HG03060 (cell line): ENCODE measurements around the gene AP1S3.
A peak's percentile ranks its signal among the peaks of the same experiment; 100 is the strongest.
"Not testable (repeated sequence)": the region's sequence is repeated elsewhere in the genome, so short reads cannot be mapped to it uniquely, and the experiment has no call there.

Source experiments
- ATAC-seq: cut with Tn5 transposase; IDR thresholded peaks from one replicate; pipeline ENCODE4 v1.9.1; 2021; ENCODE audit warnings: low read depth, moderate number of reproducible peaks; ENCODE audit not compliant: unreplicated experiment

Gene AP1S3

DNA sequence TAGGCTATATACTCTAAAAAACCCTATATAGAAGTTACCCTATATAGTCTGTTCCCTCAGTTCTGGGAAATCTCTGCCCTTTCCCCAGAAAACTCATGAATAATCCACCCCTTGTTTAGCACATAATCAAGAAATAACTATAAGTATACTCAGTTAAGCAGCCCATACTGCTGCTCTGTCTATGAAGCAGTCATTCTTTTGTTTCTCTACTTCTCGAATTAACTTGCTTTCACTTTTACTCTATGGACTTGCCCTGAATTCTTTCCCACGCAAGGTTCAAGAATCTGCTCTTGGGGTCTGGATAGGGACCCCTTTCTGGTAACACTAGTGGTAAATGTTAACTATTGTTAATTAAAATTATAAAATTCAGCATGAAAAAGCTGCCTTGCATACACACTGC, 17.4 kb upstream of the AP1S3 start:
- no peak for ATAC-seq

DNA sequence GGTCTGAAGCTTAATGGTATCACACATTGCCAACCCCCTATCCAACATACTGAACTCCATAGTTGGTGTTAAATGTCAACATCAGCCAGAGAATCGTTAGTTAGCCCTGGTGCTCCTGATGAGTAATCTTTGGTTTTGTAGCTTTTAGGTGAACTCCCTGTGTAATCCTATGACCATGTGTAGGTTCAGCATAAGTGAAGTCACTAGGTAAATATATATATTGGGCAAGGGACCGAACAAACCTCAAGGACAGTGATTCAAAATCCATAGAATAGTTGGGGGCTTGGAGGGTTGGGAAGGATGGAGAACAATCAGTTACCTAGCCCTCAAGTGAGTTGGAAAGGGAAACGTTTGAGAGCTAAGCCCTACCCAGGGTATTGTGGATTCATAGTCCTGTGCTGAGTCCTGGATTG, 16.0 kb upstream of the AP1S3 start:
- ATAC-seq = no peak

DNA sequence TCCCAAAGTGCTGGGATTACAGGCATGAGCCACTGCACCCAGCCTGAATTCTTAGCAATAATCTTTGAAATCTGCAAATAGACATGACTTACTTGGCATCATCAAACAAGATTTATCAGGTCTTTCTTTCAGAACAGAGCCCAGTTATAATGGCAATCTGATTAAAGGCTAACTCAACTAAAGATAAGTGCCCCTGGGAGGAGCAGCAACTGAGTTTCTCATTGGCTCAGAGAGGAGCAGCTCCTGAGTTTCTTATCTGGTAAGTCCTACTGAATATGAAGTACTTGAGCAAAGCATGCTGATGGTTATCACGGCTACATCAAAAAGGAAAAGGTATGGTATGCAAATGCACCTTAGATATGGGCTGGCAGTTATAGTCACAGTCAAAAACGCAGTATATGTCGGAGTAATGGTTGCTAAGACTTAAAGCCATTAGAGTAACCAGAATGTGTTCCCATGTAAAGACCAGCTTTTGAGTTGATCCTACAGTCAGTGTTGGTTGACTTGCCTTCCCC, 15.0 kb upstream of the AP1S3 start:
- ATAC-seq = no peak

DNA sequence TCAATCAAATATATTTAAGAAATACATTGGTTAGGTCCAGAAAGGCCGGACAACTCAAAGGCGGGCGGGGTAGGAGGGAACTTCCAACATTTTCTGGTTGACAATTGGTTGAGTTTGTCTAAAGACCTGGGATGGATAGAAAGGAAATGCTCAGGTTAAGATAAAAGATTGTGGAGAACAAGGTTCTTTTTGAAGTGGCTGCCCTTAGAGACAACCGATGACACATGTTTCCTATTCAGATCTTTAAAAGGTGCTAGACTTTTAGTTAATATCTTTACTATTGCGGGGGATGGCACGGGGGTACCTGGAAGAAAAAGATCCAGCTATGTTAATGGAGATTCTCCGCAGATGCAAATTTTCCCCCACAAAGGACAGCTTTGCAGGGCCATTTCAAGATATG, 10.0 kb upstream of the AP1S3 start:
- ATAC-seq = no peak

DNA sequence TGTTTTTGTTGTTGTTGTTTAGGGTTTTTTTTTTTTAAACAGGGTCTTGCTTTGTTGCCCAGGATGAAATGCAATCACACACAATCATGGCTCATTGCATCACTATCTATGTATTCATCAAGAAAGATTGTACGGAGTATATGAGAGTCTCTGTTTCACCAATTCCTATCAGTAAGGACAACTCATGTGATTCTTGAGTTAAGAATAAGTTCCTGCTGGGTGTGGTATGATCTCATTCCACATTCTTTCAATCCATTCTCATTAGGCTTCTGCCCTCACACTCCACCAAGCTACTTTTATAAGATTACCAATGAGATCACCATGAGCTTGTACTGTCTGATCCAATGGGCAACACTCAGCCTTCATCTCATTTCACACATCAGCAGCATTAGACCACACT, 9.1 kb upstream of the AP1S3 start:
- no peak for ATAC-seq

DNA sequence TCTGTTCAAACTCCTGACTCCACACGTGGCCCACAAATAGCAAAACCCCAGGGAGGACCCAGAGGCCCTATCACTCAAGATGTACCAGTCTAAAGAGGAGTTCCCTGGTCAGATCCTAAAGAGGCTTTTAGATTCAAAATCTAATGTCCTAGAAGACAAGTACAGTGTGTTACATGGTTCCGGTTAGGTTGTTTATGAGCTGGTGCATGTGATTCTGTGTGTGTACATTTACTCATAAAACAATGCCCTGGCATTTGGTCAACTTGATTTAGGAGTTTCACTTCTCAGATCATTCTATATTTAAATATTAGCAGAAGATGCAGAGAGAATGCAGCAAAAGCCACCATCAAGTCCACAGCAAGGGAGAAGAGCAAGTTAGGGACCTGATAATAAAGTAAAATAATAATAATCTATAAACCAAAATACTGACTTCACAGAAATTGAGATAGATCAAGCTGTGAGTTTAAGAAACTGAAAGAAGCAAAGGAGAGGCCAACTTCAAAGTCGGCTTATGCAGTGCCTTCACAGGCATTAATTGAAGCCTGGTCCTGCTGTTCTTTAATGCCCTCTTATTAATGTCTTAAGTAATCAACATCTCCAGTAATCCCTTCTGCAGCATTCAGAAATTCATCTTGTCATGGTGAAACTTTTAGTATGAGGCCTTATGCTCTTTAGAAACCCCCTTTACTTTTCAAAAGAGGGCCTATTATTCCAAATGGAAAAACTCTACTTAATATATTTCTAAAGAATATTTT, 4.2 kb upstream of the AP1S3 start:
- ATAC-seq = peak; percentile 47

DNA sequence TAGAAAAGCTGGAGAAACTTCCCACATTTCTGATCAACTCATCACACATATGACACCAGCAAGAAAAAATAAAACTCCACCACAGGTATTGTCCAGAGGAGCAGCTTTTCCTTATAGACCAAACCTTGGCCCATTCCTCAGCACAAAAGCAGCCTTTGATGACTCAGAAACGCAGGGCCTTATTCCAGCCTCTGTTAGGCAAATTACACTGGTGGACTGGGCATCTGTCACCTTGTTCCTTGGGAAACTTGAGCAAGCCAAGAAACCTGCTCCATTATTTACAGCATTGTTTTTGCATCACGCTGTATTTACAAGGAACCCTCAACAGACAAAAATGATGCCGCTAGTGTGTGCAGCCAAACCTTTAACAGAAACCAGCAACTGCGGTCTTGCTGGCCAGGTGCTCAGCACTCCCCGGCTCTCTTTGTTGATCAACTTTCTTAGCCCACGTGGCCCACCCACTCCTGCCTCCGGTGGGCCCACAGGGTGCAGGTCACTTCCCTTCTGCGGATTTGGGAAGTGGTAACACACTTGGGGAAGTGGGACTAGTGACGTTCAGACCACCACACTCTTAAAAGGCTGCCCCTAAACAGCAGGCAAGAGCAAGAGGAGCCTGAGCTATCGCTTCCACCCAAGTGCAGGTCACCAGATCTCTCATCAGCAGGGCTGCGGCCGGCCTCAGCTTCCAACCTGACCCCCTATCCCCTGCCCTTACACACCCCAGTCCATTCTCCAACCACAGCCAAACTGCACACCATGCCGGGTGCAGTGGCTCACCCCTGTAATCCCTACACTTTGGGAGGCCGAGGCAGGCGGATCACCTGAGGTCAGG, 1.5 kb downstream of the AP1S3 start:
- peak; percentile 72 for ATAC-seq

DNA sequence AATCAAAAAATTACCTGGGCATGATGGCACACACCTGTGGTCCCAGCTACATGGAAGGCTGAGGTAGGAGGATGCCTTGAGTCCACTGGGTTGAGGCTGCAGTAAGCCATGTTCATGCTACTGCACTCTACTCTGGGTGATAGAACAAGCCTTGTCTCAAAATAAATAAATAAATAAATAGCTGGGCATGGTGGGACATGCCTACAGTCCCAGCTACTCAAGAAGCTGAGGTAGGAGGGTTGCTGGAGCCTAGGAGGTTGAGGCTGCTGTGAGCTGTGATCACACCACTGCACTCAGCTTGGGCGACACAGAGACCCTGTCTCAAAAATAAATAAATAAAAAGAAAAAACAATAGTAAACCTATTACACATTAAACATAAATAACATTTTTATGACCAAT, 3.0 kb downstream of the AP1S3 start:
- ATAC-seq = no peak

DNA sequence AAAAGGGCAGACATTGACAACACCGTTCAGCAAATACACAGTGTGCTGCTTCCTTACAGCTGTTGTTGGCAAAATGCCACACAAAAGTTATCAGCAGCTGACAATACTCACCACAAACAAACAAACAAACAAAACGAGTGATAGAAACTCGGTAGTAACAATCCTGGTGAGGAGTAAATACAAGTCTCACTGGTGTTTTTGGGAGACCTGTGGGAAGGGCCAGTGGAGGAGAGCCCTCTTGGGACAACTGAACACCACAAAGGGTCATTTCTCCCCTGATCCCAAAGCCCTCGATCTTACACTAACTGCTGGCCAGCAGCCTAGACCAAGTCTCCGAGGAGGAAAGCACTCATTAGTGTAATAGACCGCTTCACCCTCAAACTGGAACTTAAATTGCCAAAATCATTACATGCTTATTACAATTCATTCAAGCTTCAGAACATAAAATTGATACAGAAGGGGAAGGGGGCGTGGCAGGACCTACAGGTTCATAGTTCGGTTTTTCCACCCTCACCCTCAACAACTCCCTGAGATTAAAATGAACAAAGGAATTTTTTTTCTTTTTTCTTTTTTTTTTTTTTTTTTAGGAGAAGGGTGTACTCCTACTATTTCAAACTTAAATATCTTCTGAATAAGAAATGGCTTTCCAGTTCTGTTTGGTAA, 5.0 kb downstream of the AP1S3 start:
- no peak for ATAC-seq

DNA sequence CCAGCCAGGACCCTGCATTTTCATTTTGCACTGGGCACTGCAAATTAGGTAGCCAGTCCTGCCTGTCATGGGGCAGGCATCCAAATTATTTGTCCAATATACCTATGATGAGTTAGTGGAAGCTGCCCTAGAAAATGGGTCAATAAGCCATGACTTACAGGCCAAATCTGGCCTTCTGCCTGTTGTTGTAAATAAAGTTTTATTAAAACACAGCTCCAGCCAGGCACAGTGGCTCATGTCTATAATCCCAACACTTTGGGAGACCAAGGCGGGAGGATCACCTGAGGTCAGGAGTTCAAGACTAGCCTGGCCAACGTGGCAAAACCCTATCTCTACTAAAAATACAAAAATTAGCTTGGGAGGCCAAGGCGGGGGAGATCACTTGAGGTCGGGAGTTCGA, 8.3 kb downstream of the AP1S3 start:
- ATAC-seq = no peak

DNA sequence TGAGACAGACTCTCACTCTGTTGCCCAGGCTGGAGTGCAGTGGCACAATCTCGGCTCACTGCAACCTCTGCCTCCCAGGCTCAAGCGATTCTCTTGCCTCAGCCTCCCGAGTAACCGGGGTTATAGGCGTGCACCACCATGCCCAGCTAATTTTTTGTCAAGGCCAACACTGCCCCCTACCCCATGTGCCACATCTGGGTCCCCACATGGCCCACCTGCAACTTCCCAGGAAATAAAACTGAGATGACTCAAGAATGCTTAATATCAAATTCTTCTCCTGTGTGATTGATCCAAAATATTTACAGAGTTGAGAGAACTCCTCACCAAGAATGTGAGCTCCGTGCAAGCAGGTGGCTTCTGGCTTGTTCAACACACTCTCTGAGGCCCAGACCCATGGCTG, 9.1 kb downstream of the AP1S3 start:
- no peak for ATAC-seq

DNA sequence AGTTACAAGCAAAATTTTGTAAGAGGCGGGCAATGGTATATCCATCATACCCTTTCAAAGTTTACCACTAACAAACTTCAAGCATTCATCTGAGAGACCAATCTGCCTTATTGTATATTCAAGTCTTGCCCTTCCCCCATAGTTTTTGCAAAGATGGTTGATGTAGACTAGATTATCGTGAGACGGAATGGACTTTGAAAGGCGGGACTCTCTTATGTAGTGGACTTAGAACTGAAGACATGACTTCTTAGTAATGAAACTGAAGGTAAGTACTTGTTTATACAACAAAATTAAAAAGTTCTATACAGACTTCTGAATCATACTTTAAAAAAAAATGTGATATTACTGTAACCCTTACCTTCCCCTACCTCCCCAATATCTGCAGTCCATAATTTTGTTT, 10.4 kb downstream of the AP1S3 start:
- no peak for ATAC-seq

DNA sequence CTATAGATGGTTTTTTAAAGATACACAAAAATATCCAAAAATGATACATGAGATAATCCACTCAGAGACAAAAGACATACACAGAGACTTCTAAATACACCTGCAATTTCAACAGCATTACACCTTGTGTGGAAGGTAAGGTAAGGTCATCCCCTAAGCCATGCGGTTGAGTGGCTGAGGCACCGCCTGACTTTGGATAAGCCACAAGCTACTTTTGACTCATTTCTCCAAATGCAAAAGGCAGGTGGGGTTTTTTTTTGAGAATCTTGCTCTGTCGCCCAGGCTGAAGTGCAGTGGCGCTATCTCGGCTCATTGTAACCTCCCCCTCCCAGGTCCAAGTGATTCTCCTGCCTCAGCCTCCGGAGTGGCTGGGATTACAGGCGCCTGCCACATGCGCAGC, 13.1 kb downstream of the AP1S3 start:
- no peak for ATAC-seq

DNA sequence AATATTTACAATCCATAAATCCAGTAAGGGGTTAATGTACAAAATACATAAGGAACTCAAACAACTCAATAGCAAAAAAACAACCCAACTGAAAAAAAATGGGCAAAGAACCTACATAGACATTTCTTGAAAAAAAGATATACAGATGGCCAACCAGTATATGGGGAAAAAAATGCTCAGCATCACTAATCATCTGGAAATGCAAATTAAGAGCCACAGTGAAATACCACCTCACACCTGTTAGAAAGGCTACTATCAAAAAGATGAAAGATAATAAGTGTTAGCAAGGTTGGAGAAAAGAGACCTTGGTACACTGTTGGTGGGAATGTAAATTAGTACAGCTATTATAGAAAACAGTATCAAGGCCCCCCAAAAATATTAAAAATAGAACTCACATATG, 14.6 kb downstream of the AP1S3 start:
- no peak for ATAC-seq

DNA sequence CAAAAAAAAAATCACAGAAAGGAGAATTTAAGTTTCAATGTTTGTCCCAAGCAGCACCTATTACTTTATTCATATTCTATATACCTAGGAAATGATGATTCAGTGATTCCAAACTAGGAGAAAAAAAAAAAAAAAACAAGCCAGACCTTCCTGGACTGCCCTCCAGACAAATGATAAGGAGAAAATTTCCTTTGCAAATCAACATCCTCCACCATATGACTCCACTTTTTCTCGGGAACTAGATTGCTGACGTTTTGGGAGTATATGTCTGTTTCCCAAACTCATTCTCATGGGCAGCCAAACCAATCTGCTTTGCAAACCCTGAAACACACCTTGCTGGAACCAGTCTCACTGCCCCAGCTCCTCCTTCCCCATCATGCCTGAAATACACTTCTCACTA, 16.8 kb downstream of the AP1S3 start:
- ATAC-seq = no peak

DNA sequence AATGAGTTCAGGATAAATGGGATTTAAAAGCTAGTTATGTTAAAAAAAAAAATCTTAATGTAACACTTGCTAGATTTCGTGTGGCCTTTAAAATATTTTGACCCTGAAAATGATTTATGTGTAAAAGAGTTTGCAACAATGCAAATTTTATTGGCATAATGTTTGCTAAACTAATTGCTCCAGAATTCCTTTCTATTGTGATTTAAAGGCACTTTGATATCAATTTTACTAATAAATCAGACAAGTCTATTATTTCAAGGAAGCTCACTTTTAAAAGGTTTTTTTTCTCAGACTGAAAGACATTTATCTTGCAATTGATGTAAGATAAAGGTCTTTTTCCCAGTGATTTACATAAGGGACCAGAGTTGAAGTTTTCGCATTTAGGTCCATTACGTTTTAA, 17.5 kb downstream of the AP1S3 start:
- no peak for ATAC-seq

DNA sequence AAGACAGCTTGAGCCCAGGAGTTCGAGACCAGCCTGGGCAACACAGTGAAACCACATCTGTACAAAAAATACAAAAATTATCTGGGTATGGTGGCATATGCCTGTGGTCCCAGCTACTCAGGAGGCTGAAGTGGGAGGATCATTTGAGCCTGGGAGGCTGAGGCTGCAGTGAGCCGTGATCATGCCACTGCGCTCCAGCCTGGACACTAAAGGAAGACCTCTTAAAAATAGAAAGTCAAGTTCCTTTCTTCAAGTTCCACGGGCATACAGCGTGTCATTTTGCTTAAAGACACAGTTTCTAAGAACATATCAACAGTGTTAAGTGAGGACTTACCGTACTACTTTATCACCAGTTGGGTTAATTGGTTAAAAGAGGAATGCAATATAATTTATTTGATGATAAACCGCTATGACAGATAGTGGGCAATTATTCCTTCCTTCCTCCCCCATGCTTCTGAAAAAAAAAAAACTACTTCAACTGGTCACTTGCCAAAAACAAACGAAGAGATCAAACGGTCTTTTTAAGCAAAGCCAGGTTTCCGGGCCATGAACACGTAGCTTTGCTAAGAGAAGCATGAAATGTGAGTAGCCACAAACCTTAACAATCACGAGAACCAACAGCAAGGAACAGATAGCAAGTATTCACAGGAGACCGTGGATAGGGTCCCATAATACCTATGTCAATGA, 21.4 kb downstream of the AP1S3 start:
- ATAC-seq = no peak

DNA sequence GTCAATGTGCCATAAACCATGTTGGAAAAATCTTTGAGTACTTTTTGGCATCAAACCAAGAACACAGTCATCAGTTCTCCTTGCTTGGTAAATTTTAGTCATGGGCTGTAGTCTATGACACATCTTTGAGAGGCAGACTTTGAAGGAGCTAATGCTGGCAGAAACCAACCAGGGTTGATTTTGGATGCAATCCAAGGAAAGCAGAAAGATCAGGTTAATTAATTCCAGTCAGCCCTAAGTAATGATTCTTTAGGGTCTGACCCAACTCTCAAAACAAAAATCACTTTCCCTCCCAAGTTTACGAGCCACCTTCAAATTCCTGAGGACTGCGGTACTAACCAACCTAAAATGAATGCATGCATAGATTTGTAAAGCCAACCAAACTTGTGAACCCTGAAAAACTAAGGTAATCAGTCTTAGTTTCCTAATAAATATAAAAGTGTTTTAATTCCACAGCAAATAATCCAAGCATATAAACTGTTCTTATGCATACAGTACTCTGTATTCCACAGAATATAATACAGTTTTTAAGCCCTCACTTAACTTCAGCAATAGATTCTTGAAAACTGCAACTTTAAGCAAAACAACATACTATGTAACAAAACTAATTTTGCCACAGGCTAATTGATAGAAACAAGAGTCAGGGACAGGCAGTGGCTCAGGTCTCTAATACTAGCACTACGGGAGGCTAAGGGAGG, 22.0 kb downstream of the AP1S3 start:
- no peak for ATAC-seq

DNA sequence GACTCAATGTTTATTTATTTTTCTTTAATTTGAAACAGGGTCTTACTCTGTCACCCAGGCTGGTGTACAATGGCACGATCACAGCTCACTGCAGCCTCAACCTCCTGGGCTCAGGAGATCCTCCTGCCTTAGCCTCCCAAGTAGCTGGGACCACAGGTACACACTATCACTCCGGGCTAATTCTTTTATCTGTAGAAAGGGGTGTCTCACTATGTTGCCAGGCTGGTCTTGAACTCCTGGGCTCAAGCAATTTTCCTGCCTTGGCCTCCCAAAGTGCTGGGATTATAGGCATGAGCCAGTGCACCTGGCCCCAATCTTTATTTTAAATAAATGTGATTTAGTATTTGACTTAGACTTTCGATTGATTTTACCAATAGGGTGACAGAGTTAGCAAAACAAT, 22.6 kb downstream of the AP1S3 start:
- not testable (repeated sequence) for ATAC-seq

DNA sequence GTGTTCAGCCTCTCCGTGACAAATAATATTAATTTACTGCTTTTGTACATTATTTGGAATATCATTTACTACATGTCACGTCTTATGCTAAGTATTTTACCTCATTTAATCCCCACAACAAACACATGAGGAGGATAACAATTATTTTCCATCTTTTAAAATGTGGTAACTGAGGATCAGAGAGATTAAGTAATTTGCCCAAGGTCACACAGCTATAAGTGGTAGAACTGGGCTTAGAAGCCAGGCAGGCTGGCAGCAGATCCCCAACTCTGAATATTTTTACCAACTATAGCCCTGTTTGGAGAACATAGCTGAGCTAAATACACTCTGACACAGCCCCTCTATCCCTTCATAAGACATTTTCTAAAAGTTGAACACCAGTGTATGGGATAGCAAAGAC, 24.1 kb downstream of the AP1S3 start:
- no peak for ATAC-seq
